IMR-90 (cell line): ENCODE data around the gene KLHL13.

Experiments
- FOS ChIP-seq: fragments of 150-350 bp; IDR thresholded peaks from 2 replicates; pipeline ENCODE4 v1.6.1; 2016; ENCODE audit warnings: low read depth, low read length
- MAFK ChIP-seq: IDR thresholded peaks from 2 replicates; pipeline ENCODE4 v1.6.1; 2012; ENCODE audit warnings: low read depth, low read length, improper control_type of control experiment
- MAZ ChIP-seq: IDR thresholded peaks from 2 replicates; pipeline ENCODE4 v1.6.1; 2012; ENCODE audit warnings: low read depth, mild to moderate bottlenecking, low read length, improper control_type of control experiment, moderate library complexity, borderline replicate concordance
- NFE2L2 ChIP-seq: fragments of 150-350 bp; IDR thresholded peaks from 2 replicates; pipeline ENCODE4 v1.6.1; 2016; ENCODE audit warnings: low read depth, mild to moderate bottlenecking, low read length
- RAD21 ChIP-seq: IDR thresholded peaks from 2 replicates; pipeline ENCODE4 v1.6.1; 2012; ENCODE audit warnings: low read length, improper control_type of control experiment
- RFX5 ChIP-seq: IDR thresholded peaks from 2 replicates; pipeline ENCODE4 v1.8.0; 2012; ENCODE audit warnings: low read depth, mild to moderate bottlenecking, low read length, moderate library complexity
- TF ChIP-seq, protein P1 (sequence below): conservative IDR thresholded peaks from 2 replicates; pipeline ENCODE4 v1.5.1; 2012; ENCODE audit warnings: mild to moderate bottlenecking, low read depth, low read length, improper control_type of control experiment

DNA sequence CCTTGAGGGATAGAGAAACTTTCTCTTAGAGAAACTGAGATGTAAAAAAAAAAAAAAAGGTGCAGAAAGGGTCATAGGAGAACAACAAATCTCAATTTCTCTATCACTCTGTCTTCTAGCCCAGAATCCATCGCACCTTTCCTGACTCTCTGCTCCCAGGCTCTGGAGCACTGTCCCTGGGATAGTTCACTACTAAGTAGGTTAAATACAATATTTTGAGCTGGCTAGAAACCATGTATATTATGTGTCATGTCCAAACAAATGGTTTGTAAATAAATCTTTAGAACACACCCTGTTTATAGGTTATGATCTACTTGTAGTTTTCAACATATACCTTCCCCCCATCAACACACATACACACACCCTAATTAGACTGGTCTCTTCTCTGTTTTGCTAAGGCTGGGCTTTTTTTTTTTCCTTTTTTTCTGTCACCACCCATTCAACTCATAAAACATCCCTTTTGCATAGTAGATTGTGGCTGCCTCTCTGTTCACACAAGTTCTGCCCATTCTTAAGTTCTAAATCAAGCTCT is 124.4 kb downstream of the KLHL13 start:
- TF ChIP-seq, protein P1, sequence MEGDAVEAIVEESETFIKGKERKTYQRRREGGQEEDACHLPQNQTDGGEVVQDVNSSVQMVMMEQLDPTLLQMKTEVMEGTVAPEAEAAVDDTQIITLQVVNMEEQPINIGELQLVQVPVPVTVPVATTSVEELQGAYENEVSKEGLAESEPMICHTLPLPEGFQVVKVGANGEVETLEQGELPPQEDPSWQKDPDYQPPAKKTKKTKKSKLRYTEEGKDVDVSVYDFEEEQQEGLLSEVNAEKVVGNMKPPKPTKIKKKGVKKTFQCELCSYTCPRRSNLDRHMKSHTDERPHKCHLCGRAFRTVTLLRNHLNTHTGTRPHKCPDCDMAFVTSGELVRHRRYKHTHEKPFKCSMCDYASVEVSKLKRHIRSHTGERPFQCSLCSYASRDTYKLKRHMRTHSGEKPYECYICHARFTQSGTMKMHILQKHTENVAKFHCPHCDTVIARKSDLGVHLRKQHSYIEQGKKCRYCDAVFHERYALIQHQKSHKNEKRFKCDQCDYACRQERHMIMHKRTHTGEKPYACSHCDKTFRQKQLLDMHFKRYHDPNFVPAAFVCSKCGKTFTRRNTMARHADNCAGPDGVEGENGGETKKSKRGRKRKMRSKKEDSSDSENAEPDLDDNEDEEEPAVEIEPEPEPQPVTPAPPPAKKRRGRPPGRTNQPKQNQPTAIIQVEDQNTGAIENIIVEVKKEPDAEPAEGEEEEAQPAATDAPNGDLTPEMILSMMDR = no peak
- TF ChIP-seq MAFK (no peak), NFE2L2 (no peak), RFX5 (no peak), MAZ (no peak), FOS (no peak), RAD21 (no peak)
